OCI-LY7 (cell line): ENCODE data around the gene PITX2. TPM values are rescaled to one million over a fixed set of nuclear protein-coding genes. Genes with fewer than 3 reads are reported as not detected.

ENCODE experiments used
- BruUV-seq: library from RNA; stranded (reverse); fragments of 400-500 nt; replicated peaks from 2 replicates; lab custom pipeline; 2021; lab: Mats Ljungman, UMichigan
- CTCF ChIA-PET: fragments of 300-600 bp; sonication (Branson Sonifier 250); formaldehyde crosslinking; loops from one replicate; lab custom pipeline; 2022; ENCODE audit warnings: antibody characterized with exemption; ENCODE audit not compliant: unreplicated experiment; lab: Charles Lee
- POLR2A ChIA-PET: fragments of 300-600 bp; sonication (Branson Sonifier 250); formaldehyde crosslinking; loops from one replicate; lab custom pipeline; 2022; ENCODE audit warnings: antibody characterized with exemption; lab: Charles Lee
- DNase-seq: peaks from one replicate; pipeline ENCODE4 v3.0.0-alpha.2; 2015; ENCODE audit warnings: low spot score
- H2AFZ ChIP-seq: fragments of 200-600 bp; sonication (generic), shearing (Covaris generic); 2 replicates; pipeline ENCODE4 v1.6.1; 2014; ENCODE audit warnings: mild to moderate bottlenecking, antibody characterized with exemption, low read length, moderate library complexity
- H3K27ac ChIP-seq: fragments of 200-600 bp; sonication (generic); 2 replicates; pipeline ENCODE4 v1.5.1; 2014; ENCODE audit warnings: mixed run types, low read depth, mild to moderate bottlenecking, moderate library complexity, low read length, inconsistent platforms; ENCODE audit not compliant: poor library complexity, severe bottlenecking
- H3K36me3 ChIP-seq: fragments of 200-600 bp; sonication (generic); 2 replicates; pipeline ENCODE4 v1.6.1; 2014; ENCODE audit warnings: mild to moderate bottlenecking, antibody characterized with exemption, low read length, moderate library complexity, mixed read lengths; ENCODE audit not compliant: insufficient read depth
- H3K4me1 ChIP-seq: fragments of 200-600 bp; sonication (generic); 2 replicates; pipeline ENCODE4 v1.5.1; 2014; ENCODE audit warnings: mild to moderate bottlenecking, low read length; ENCODE audit not compliant: insufficient read depth, poor library complexity, severe bottlenecking
- H3K4me2 ChIP-seq: fragments of 200-600 bp; sonication (generic); 2 replicates; pipeline ENCODE4 v1.6.1; 2014; ENCODE audit warnings: mild to moderate bottlenecking, low read length
- H3K4me3 ChIP-seq: fragments of 200-600 bp; sonication (generic); 2 replicates; pipeline ENCODE4 v1.5.1; 2014; ENCODE audit warnings: mild to moderate bottlenecking, low read depth, low read length; ENCODE audit not compliant: poor library complexity, severe bottlenecking
- H3K79me2 ChIP-seq: fragments of 200-600 bp; sonication (generic); 2 replicates; pipeline ENCODE4 v1.6.1; 2016; ENCODE audit warnings: low read depth, mild to moderate bottlenecking, low read length, moderate library complexity, mixed read lengths; ENCODE audit not compliant: insufficient read depth
- H3K9me2 ChIP-seq: fragments of 200-600 bp; sonication (generic); 2 replicates; pipeline ENCODE4 v1.6.1; 2016; ENCODE audit warnings: mild to moderate bottlenecking, low read length, mixed read lengths; ENCODE audit not compliant: insufficient read depth
- H3K9me3 ChIP-seq: fragments of 200-600 bp; sonication (generic); 2 replicates; pipeline ENCODE4 v1.6.1; 2014; ENCODE audit warnings: mild to moderate bottlenecking, mixed run types, low read length, mixed read lengths
- H4K20me1 ChIP-seq: fragments of 200-600 bp; sonication (generic); 2 replicates; pipeline ENCODE4 v1.6.1; 2014; ENCODE audit warnings: mild to moderate bottlenecking, antibody characterized with exemption, low read length, moderate library complexity, mixed read lengths; ENCODE audit not compliant: insufficient read depth
- CTCF ChIP-seq: fragments of 200-600 bp; sonication (generic); conservative IDR thresholded peaks from 2 replicates; pipeline ENCODE4 v1.5.1; 2014; ENCODE audit warnings: mild to moderate bottlenecking, antibody characterized with exemption, low read length, moderate library complexity, mixed read lengths
- EZH2phosphoT487 ChIP-seq: fragments of 200-600 bp; sonication (generic); IDR thresholded peaks from 2 replicates; pipeline ENCODE4 v1.6.1; 2018; ENCODE audit warnings: low read depth, borderline replicate concordance, mild to moderate bottlenecking, mixed run types, antibody characterized with exemption, low read length, moderate library complexity, mixed read lengths
- intact Hi-C: fragments of 100-400 bp; cut with micrococcal nuclease; formaldehyde crosslinking; loops from one replicate; pipeline ENCODE4 v1.10.0; 2022; ENCODE audit not compliant: unreplicated experiment
- total RNA-seq, 2 experiments: library from RNA; depleted of rRNA in 1 of 2; stranded (reverse); fragments of >200 nt in 1 of 2; shearing (Covaris generic) in 1 of 2; gene quantifications; 2 replicates each; pipeline ENCODE4 v1.2.3, GENCODE V29; 2014 to 2022

The PITX2 gene
- total RNA-seq, 2 experiments from 2014 or later: 4.4 to 6.5 TPM

- H3K4me3 ChIP-seq: peak overlapping the region; percentile 75
- H3K4me1 ChIP-seq: no peaks in the 10 kb centered on the region
- no peaks in the 10 kb centered on the region for H3K9me2 ChIP-seq
- DNase-seq: peak; percentile 36
- H3K27ac ChIP-seq: peak overlapping the region; percentile 48
- no peaks in the 10 kb centered on the region for H3K9me3 ChIP-seq
- ChIA-PET CTCF (interaction anchor here (0.6 kb wide), 2 partner anchors 884 to 1662 kb away, joined by 3 read pairs; no protein-coding TSS in a partner anchor), POLR2A (interaction anchor here (0.6 to 0.7 kb wide), 3 partner anchors 9 to 93 kb away, joined by 3 to 4 read pairs (median 3); no protein-coding TSS in a partner anchor)
- no peaks in the 10 kb centered on the region for H3K79me2 ChIP-seq
- intact Hi-C loops: loop anchor here (2.0 kb wide), 1 partner anchor 83 kb away; no protein-coding TSS in a partner anchor
- H2AFZ ChIP-seq: peak overlapping the region; percentile 63; the same call in 1 of the 2 replicates
- no TSS peak for BruUV-seq
- no peak for TF ChIP-seq EZH2phosphoT487
- no peak for TF ChIP-seq CTCF
- no peaks in the 10 kb centered on the region for H4K20me1 ChIP-seq
- no peaks in the 10 kb centered on the region for H3K36me3 ChIP-seq
- peak overlapping the region; percentile 73 for H3K4me2 ChIP-seq
These were observed 782 bp downstream of the PITX2 start for GRCh38 chr4:110621839-110622751.

- CTCF ChIA-PET: interaction anchor here (0.6 kb wide), 1 partner anchor 884 kb away, joined by 3 read pairs; no protein-coding TSS in a partner anchor
- no TSS peak for BruUV-seq
- peak overlapping the region; percentile 63 for H2AFZ ChIP-seq
- POLR2A ChIA-PET: interaction anchor here (0.6 kb wide), 1 partner anchor 8 kb away, joined by 4 read pairs; no protein-coding TSS in a partner anchor
- peak; percentile 32 for DNase-seq
- H3K27ac ChIP-seq: peak overlapping the region; percentile 1
- H3K9me3 ChIP-seq: no peaks in the 10 kb centered on the region
- peak overlapping the region; percentile 73 for H3K4me2 ChIP-seq
- no peaks in the 10 kb centered on the region for H3K36me3 ChIP-seq
- intact Hi-C loops: no loop called here
- H3K79me2 ChIP-seq: no peaks in the 10 kb centered on the region
- H4K20me1 ChIP-seq: no peaks in the 10 kb centered on the region
- no peaks in the 10 kb centered on the region for H3K4me1 ChIP-seq
- no peak for TF ChIP-seq CTCF
- no peak for TF ChIP-seq EZH2phosphoT487
- H3K9me2 ChIP-seq: no peaks in the 10 kb centered on the region
- H3K4me3 ChIP-seq: peak overlapping the region; percentile 75
These were observed 1.5 kb downstream of the PITX2 start for GRCh38 chr4:110621328-110621812.
